RWPE1 (cell line): ENCODE results near the gene VAMP5.

Experiments used
- CTCF ChIA-PET: fragments of 350-600 bp; sonication (Branson Sonifier 250); formaldehyde crosslinking; extraction: SDS; loops from one replicate; lab custom pipeline; 2021; lab: Yijun Ruan, JAX
- POLR2A ChIA-PET: fragments of 400-600 bp; formaldehyde crosslinking; extraction: SDS; loops from one replicate; lab custom pipeline; 2020; ENCODE audit warnings: antibody characterized with exemption; ENCODE audit not compliant: low non-redundant PET; lab: Yijun Ruan, JAX
- DNase-seq: peaks from one replicate; pipeline ENCODE4 v3.0.0; 2012; ENCODE audit warnings: low spot score
- H3K27ac ChIP-seq: fragments of 450-650 bp; 2 replicates; pipeline ENCODE4 v1.5.1; 2017
- TF ChIP-seq, protein P1 (sequence below): fragments of 450-650 bp; conservative IDR thresholded peaks from 2 replicates; pipeline ENCODE4 v1.5.1; 2017; ENCODE audit warnings: low read depth, mild to moderate bottlenecking

The VAMP5 gene

DNA sequence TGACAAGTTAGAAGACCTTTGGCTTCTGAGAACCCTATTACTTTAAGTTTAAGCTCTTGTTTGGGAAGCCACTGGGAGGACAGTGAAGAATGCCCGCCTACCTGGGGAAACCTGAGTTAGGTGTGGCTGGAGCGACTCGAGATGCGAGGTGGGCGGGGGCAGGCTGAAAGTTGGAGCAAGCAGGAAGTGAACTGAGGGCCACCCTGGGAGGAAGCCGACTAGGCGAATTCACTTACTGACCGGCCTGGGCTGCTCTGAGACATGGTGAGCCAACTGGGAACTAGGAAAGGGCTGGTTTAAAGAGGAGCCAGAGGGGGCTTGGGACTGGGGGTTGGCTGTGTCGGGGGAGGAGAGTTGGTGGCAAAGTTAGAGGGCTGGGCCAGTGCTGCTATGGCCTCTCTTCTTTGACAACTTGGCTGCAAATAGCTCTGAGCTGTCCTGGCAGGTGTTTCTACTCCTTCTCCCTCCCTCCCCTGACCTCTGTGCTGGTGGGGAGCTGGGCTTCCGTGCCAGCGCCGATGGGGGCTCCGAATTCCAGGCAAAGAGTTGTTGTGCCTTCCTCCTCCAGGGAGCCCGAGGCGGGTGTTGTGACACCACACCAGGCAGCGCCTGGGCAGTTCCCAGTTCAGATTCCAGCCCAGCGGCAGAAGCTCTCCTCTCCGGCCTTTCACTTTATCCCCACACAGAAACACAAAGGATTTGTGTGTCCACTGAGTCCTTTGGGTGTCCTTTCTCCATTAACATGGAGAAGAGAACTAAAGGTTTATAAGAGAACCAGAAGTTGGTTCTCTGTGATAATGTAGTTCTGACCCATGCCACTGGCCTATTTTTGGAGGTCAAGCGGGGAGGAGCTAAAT is 6.6 kb upstream of the VAMP5 start, which contains the start of gene VAMP8:
TSS of gene VAMP8 (plus strand) at position 201 of the 857 bp plus-strand sequence. CDS start at position 262, 61 bp downstream.
- ChIA-PET POLR2A (interaction anchor here (0.6 to 2.2 kb wide), 5 partner anchors 17 to 159 kb away, joined by 3 to 6 read pairs (median 5); partner anchors contain the start of genes C2orf68, RNF181 and SH2D6), CTCF (interaction anchor here (0.6 to 0.7 kb wide), 2 partner anchors 17 to 33 kb away, joined by 3 read pairs; no protein-coding TSS in a partner anchor)
- TF ChIP-seq, protein P1, sequence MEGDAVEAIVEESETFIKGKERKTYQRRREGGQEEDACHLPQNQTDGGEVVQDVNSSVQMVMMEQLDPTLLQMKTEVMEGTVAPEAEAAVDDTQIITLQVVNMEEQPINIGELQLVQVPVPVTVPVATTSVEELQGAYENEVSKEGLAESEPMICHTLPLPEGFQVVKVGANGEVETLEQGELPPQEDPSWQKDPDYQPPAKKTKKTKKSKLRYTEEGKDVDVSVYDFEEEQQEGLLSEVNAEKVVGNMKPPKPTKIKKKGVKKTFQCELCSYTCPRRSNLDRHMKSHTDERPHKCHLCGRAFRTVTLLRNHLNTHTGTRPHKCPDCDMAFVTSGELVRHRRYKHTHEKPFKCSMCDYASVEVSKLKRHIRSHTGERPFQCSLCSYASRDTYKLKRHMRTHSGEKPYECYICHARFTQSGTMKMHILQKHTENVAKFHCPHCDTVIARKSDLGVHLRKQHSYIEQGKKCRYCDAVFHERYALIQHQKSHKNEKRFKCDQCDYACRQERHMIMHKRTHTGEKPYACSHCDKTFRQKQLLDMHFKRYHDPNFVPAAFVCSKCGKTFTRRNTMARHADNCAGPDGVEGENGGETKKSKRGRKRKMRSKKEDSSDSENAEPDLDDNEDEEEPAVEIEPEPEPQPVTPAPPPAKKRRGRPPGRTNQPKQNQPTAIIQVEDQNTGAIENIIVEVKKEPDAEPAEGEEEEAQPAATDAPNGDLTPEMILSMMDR, result no peak
- peak; percentile 87 for DNase-seq
- peak within 1 kb of the TSS; percentile 88 for H3K27ac ChIP-seq

DNA sequence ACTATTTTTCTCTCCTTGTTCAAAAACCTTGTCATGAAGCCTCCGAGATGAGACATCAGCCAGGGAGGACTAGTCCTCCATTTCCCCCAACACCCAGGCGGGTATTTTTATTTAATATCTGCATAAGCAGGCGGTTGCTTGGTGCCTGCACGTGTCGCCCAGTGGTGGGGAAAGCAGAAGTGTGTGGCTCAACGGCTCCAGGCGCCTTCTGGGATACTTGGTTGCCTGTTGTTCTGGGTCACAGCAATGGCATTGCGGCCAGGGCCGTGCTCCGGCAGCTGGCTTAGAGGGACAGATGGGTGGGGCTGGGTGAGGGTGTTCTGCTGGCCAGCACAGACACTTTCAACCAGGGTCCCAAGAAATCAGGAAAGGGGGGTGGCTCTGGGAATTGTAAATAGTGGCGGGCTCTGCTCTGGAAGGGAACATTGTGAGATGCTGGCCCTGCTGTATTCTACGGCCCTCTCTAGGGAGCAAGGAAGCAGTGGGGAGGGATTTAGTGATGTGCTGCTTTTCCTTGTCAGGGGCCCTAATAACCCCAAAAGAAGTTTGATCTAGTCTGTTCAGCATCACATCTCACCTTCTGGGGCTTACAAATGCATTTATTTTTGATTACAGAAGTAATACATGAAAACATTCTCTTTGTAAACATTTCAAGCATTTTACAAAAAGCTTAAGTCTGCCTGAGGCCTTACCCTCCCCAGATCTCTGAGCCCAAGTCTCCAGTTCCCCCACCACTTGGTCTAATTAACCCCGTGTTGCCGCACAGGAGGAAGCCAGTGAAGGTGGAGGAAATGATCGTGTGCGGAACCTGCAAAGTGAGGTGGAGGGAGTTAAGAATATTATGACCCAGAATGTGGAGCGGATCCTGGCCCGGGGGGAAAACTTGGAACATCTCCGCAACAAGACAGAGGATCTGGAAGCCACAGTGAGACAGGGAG is 5.7 kb upstream of the VAMP5 start:
- H3K27ac ChIP-seq, result peak overlapping the region; percentile 88
- no peak for DNase-seq
- TF ChIP-seq, protein P1, result no peak
- CTCF ChIA-PET, result interaction anchor here (0.7 to 1.0 kb wide), 2 partner anchors 8 to 24 kb away, joined by 3 read pairs; partner anchors contain the start of gene TMEM150A
- POLR2A ChIA-PET, result interaction anchor here (0.6 to 2.2 kb wide), 3 partner anchors 17 to 71 kb away, joined by 3 to 6 read pairs (median 5); partner anchors contain the start of genes C2orf68 and RNF181

DNA sequence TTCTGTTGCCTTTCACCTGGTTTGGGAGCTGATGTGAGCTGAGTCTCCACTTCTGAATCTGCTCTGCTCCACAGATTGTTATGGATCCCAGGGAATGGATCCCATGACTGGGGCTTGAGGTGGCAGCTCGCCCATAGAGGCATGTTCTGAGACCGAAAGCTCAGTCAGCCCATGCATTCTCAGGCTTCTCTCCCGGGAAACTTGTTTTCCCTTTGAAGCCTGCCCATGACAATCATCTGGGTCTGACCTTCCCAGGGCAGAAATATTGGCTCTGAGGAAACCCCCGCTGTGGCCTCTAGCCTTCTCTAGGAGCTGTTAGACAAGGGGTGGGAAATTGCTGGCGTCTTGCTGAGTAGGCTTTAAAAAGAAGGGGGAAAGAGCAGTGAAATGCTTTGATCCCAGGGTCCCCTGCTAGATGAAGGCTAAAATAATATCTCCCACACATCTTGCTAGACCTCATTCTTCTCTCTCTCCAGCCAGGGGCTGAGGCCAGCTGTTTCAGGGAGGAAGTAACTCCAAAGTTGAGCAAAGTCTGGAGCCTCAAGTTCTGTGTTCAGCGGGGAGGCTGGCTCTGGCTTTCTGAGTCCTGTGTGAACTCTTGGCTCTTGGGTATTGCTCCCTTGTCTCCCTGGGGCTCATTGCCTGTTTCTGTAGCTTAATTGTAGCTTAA is 4.8 kb upstream of the VAMP5 start:
- CTCF ChIA-PET, result interaction anchor here (0.7 to 1.0 kb wide), 2 partner anchors 9 to 23 kb away, joined by 3 read pairs; partner anchors contain the start of gene TMEM150A
- POLR2A ChIA-PET, result no interaction called here
- no peak for DNase-seq
- H3K27ac ChIP-seq, result peak overlapping the region; percentile 88
- TF ChIP-seq, protein P1, result no peak

DNA sequence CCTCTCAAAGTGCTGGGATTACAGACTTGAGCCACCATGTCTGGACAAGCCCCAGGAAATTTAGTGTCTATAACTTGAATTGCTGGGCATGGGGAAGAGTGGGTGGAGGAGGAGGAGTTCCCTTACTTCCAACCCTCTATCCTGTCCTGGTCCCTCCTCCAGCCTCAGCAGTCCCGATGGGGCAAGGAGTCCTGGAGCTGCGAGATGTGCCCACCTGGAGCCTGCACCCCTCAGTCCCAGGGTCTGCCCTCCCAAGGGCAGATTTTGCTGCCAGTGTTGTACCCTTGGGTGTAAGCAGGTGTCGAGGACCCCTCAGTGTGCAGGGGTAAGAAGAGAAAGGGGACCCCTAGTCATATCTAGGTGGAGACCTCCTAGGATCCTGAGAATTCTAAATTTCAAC is 4.0 kb upstream of the VAMP5 start:
- DNase-seq, result no peak
- POLR2A ChIA-PET, result no interaction called here
- TF ChIP-seq, protein P1, result no peak
- CTCF ChIA-PET, result no interaction called here
- H3K27ac ChIP-seq, result peak overlapping the region; percentile 88

DNA sequence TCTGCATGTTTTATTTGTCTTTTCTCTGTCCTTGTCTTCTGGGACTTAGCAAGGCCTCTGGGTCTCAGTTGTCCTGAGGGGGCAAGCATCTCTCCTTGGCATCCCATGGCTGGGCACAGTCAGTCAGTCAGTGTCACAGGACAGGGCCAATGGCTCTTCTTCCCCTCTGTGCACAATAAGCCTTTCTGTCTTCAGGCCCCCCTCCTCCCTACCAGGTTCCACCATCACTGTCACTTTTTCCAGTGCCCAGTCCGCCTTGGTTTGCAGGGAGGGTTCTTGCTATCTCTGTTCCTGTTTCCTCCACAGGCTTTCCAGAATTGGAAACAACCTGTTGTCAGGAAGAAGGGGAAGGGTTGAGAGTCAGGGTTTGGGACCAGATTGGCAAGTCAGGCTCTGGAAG is 1.7 kb upstream of the VAMP5 start:
- TF ChIP-seq, protein P1, result no peak
- POLR2A ChIA-PET, result no interaction called here
- H3K27ac ChIP-seq, result peak overlapping the region; percentile 91; the same call in 1 of the 2 replicates
- no peak for DNase-seq
- CTCF ChIA-PET, result no interaction called here
